ENCODE data around the gene RCN2.

- TF ChIP-seq POLR2A (IDR thresholded peaks at IDR 0.05; ENCODE audit: low read depth, low read length) (no peak), CTCF (IDR thresholded peaks at IDR 0.05; ENCODE audit: extremely low read depth in 1 of 2, insufficient read depth in 1 of 2, low read depth in 1 of 2, low read length in 2 of 2) (no peak), FOS (IDR thresholded peaks at IDR 0.05; ENCODE audit: borderline replicate concordance, insufficient read depth, low read length) (no peak), EZH2 (IDR thresholded peaks at IDR 0.05; ENCODE audit: borderline replicate concordance, low read depth, low read length, severe bottlenecking) (no peak), POLR2AphosphoS5 (IDR thresholded peaks at IDR 0.05; ENCODE audit: insufficient read depth, low read depth, low read length) (no peak), JUN (IDR thresholded peaks at IDR 0.05; ENCODE audit: borderline replicate concordance, insufficient read depth, insufficient read length, low read depth) (no peak), MYC (IDR thresholded peaks at IDR 0.05; ENCODE audit: low read depth, low read length) (no peak), GATA2 (IDR thresholded peaks at IDR 0.05; ENCODE audit: insufficient read depth, insufficient read length, low read depth, low read length) (no peak)
- TF ChIP-seq, protein P1, sequence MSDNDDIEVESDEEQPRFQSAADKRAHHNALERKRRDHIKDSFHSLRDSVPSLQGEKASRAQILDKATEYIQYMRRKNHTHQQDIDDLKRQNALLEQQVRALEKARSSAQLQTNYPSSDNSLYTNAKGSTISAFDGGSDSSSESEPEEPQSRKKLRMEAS (IDR thresholded peaks at IDR 0.05; ENCODE audit: insufficient read depth, insufficient read length), result no peak
These were observed 43.0 kb downstream of the RCN2 start for GRCh38 chr15:76974456-76975036.
